Raji (cell line): ENCODE measurements around the gene C11orf65.

Source experiments
- POLR2A ChIP-seq: IDR thresholded peaks from 2 replicates; pipeline ENCODE4 v1.6.1; 2011; ENCODE audit warnings: low read depth, low read length, control low read depth; ENCODE audit not compliant: insufficient read depth

C11orf65 gene

GRCh38 chr11:108333403-108333899, 133.9 kb downstream of the C11orf65 start:
- no peak for TF ChIP-seq POLR2A
